Spleen (tissue), 7 donors: ENCODE measurements around the gene ARFGEF2.

Experiments used
- CTCF ChIP-seq, 11 experiments: fragments of 200-600 bp in 7 of 11; fragments of 450-650 bp in 4 of 11; sonication (generic) in 4 of 11; IDR thresholded peaks in 8 of 11; conservative IDR thresholded peaks in 3 of 11; 1 replicate in 7 of 11; 2 replicates in 4 of 11; pipeline versions ENCODE4 v1.4.0 to v1.8.0; 2016 to 2021; ENCODE audit warnings: antibody characterized with exemption in 11 of 11, inconsistent platforms in 4 of 11, mild to moderate bottlenecking in 1 of 11
- POLR2A ChIP-seq, 3 donors: fragments of 450-650 bp; IDR thresholded peaks; one replicate each; pipeline ENCODE4 v1.5.1; 2017; ENCODE audit warnings: antibody characterized with exemption in 3 of 3, mild to moderate bottlenecking in 1 of 3
- donor health status: DM: no; HTN: no; CAD: no; lungs with moderate emphysema.
- donor health status: DM: no; HTN: no; CAD: no.
- donor health status: DM: no; HTN: no; CAD: no.

GRCh38 chr20:48892891-48893290 is 28.6 kb upstream of the ARFGEF2 start:
- TF ChIP-seq CTCF (IDR thresholded peaks at IDR 0.05 in 8 of 11, conservative IDR thresholded peaks at IDR 0.05 in 3 of 11) = no peak
- TF ChIP-seq POLR2A (IDR thresholded peaks at IDR 0.05) = no peak
